Thoracic aorta (tissue), 2 donors: ENCODE results near the gene PISD. TPM values are rescaled to one million over a fixed set of nuclear protein-coding genes. Genes with fewer than 3 reads are reported as not detected.

ENCODE experiments used
- ATAC-seq: fragments of 150-250 bp; one replicate; pipeline ENCODE4 v1.8.0; 2017; ENCODE audit warnings: low read depth; ENCODE audit not compliant: insufficient number of reproducible peaks, low FRiP score
- DNase-seq: peaks from one replicate; pipeline ENCODE4 v3.0.0-alpha.2; 2020; ENCODE audit warnings: low spot score
- H3K27ac ChIP-seq, 2 donors: fragments of 200-600 bp; sonication (generic); 1 replicate in 1 of 2; 2 replicates in 1 of 2; pipeline ENCODE4 v1.5.1; 2016; ENCODE audit warnings: mild to moderate bottlenecking in 2 of 2, moderate library complexity in 2 of 2
- H3K27me3 ChIP-seq: fragments of 200-600 bp; sonication (generic); replicated peaks from 2 replicates; pipeline ENCODE4 v1.6.0; 2016; ENCODE audit warnings: mild to moderate bottlenecking; ENCODE audit not compliant: insufficient read depth
- H3K36me3 ChIP-seq: fragments of 200-600 bp; sonication (generic); one replicate; pipeline ENCODE4 v1.5.1; 2016
- H3K4me1 ChIP-seq, 2 donors: fragments of 200-600 bp; sonication (generic); 1 replicate in 1 of 2; 2 replicates in 1 of 2; pipeline versions ENCODE4 v1.5.1 to v1.6.0; 2016; ENCODE audit warnings: low read depth in 2 of 2, mild to moderate bottlenecking in 1 of 2; ENCODE audit not compliant: control insufficient read depth in 1 of 2
- H3K4me3 ChIP-seq: fragments of 200-600 bp; sonication (generic); 2 replicates; pipeline ENCODE4 v1.5.1; 2016; ENCODE audit warnings: mild to moderate bottlenecking
- H3K9me3 ChIP-seq: fragments of 200-600 bp; sonication (generic); 2 replicates; pipeline ENCODE4 v1.5.1; 2016
- CTCF ChIP-seq: fragments of 200-600 bp; sonication (generic); IDR thresholded peaks from one replicate; pipeline ENCODE4 v1.5.1; 2019; ENCODE audit warnings: antibody characterized with exemption
- total RNA-seq, 2 donors: library from RNA; depleted of rRNA; stranded (reverse); fragments of >200 nt; gene quantifications; one replicate each; pipeline versions ENCODE4 v1.1.0 to v1.2.3, GENCODE V29; 2016

Gene PISD
- total RNA-seq, 2 donors from 2014 or later = 41.4 to 54.9 TPM

- Histone ChIP-seq H3K27ac (peak overlapping the region; percentile 41 to 53), H3K27me3 (no peaks in the 10 kb centered on the region), H3K36me3 (peaks cover 6% of the 10 kb centered on the region), H3K4me1 (peaks cover 9 to 27% of the 10 kb centered on the region in 2 donors), H3K9me3 (no peaks in the 10 kb centered on the region), H3K4me3 (no peak overlapping the region)
- DNase-seq (no peak), ATAC-seq (no peak)
- TF ChIP-seq CTCF = no peak
These were observed 78.0 kb downstream of the PISD start for GRCh38 chr22:31583861-31584485.

- Histone ChIP-seq H3K27me3 (no peaks in the 10 kb centered on the region), H3K36me3 (peaks cover 11% of the 10 kb centered on the region), H3K27ac (no peak overlapping the region), H3K4me1 (peaks cover 9 to 12% of the 10 kb centered on the region in 2 donors), H3K9me3 (no peaks in the 10 kb centered on the region), H3K4me3 (no peak overlapping the region)
- no peak for ATAC-seq
- TF ChIP-seq CTCF = no peak
- DNase-seq = no peak
These were observed 82.2 kb downstream of the PISD start for GRCh38 chr22:31579835-31580242.

GRCh38 chr22:31578171-31578570 lies 83.8 kb downstream of the PISD start:
- Histone ChIP-seq H3K27ac (no peak overlapping the region), H3K36me3 (peaks cover 11% of the 10 kb centered on the region), H3K27me3 (no peaks in the 10 kb centered on the region), H3K9me3 (no peaks in the 10 kb centered on the region), H3K4me1 (no peaks in the 10 kb centered on the region), H3K4me3 (no peak overlapping the region)
- no peak for TF ChIP-seq CTCF
- ATAC-seq = no peak
- no peak for DNase-seq

- no peak overlapping the region for H3K4me3 ChIP-seq
- H3K4me1 ChIP-seq = no peaks in the 10 kb centered on the region
- no peak for ATAC-seq
- H3K9me3 ChIP-seq = no peaks in the 10 kb centered on the region
- TF ChIP-seq CTCF = no peak
- no peak overlapping the region for H3K27ac ChIP-seq
- no peaks in the 10 kb centered on the region for H3K27me3 ChIP-seq
- peaks cover 11% of the 10 kb centered on the region for H3K36me3 ChIP-seq
- DNase-seq = no peak
These were observed 84.3 kb downstream of the PISD start for GRCh38 chr22:31577711-31578110.

GRCh38 chr22:31575190-31575589 lies 86.8 kb downstream of the PISD start:
- ATAC-seq = no peak
- no peak for TF ChIP-seq CTCF
- Histone ChIP-seq H3K27me3 (no peaks in the 10 kb centered on the region), H3K27ac (no peak overlapping the region), H3K4me1 (no peaks in the 10 kb centered on the region), H3K36me3 (peaks cover 11% of the 10 kb centered on the region), H3K4me3 (no peak overlapping the region), H3K9me3 (no peaks in the 10 kb centered on the region)
- DNase-seq = no peak
